NT2/D1 (cell line): ENCODE results near the gene KIAA1328.

Source experiments
- SUZ12 ChIP-seq: IDR thresholded peaks from 2 replicates; pipeline ENCODE4 v1.6.1; 2011; ENCODE audit not compliant: insufficient read length, insufficient read depth; ENCODE audit errors: extremely low read depth
- YY1 ChIP-seq: IDR thresholded peaks from 2 replicates; pipeline ENCODE4 v1.6.1; 2011; ENCODE audit not compliant: insufficient read length, insufficient read depth
- ZNF274 ChIP-seq: IDR thresholded peaks from 2 replicates; pipeline ENCODE4 v1.6.1; 2011; ENCODE audit warnings: mild to moderate bottlenecking, low read depth, low read length

DNA sequence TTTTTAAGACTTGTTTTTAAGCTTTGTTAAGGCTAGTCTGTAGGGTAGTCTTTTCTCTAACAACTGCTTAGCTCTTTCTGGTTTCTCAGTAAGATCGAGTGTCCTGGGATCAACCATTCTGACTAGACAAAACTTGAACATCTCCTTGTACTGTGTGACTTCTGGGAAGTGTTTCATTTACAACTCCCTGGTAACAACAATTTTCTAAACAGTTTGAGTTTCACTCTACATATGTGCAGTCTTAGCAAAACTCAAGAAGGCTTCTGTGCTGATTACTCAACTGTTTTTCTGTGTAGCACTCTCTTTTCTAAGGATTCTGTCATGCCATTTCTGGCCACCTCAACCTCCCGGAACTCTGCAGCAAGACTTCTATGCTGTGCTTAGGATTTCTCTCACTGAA, 204.5 kb downstream of the KIAA1328 start:
- TF ChIP-seq ZNF274 (no peak), SUZ12 (no peak), YY1 (no peak)
